IPS-18a (cell line): ENCODE data around the gene ACVR1C.
"Not testable (repeated sequence)": the region's sequence is repeated elsewhere in the genome, so short reads cannot be mapped to it uniquely, and the experiment has no call there.

Experiments used
- H3K27ac ChIP-seq: one replicate; pipeline ENCODE4 v1.5.1; 2013; ENCODE audit warnings: low read length
- H3K27me3 ChIP-seq: one replicate; pipeline ENCODE4 v1.6.1; 2013; ENCODE audit warnings: mild to moderate bottlenecking, low read length; ENCODE audit not compliant: control insufficient read depth, insufficient read depth
- H3K36me3 ChIP-seq: one replicate; pipeline ENCODE4 v1.6.1; 2013; ENCODE audit warnings: low read depth, low read length; ENCODE audit not compliant: control insufficient read depth
- H3K4me1 ChIP-seq: one replicate; pipeline ENCODE4 v1.6.1; 2013; ENCODE audit warnings: low read depth, low read length; ENCODE audit not compliant: control insufficient read depth
- H3K4me3 ChIP-seq: one replicate; pipeline ENCODE4 v1.5.1; 2013; ENCODE audit warnings: low read length
- H3K9ac ChIP-seq: one replicate; pipeline ENCODE4 v1.6.1; 2013; ENCODE audit warnings: mild to moderate bottlenecking, low read length, moderate library complexity
- H3K9me3 ChIP-seq: one replicate; pipeline ENCODE4 v1.6.1; 2013; ENCODE audit warnings: low read depth, low read length; ENCODE audit not compliant: control insufficient read depth

Gene ACVR1C

DNA sequence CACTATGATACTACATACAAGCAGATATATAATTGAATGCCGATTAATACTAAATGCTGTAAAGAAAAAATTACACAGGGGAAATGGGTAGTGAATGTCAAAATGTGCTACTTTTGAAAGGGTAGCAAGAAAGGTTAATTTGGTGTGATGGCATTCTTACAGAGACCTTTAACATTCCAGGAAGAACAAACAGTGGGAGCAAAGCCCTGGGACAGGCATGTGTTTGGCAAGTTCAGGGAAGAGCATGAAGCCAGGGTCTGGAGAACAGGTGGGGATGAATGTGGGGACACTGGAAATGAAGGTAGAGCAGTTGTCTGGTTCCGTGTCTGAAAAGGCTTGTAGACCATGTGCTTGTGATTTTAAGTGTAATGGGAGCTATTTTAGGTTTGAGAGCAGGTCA is 102.6 kb downstream of the ACVR1C start:
- Histone ChIP-seq H3K27me3 (no peaks in the 10 kb centered on the region), H3K36me3 (no peaks in the 10 kb centered on the region), H3K9me3 (no peaks in the 10 kb centered on the region), H3K4me3 (no peak overlapping the region), H3K27ac (no peak overlapping the region), H3K4me1 (no peaks in the 10 kb centered on the region), H3K9ac (no peak overlapping the region)

- no peaks in the 10 kb centered on the region for H3K36me3 ChIP-seq
- no peak overlapping the region for H3K4me3 ChIP-seq
- no peak overlapping the region for H3K9ac ChIP-seq
- H3K9me3 ChIP-seq: no peaks in the 10 kb centered on the region
- H3K27ac ChIP-seq: no peak overlapping the region
- no peaks in the 10 kb centered on the region for H3K27me3 ChIP-seq
- no peaks in the 10 kb centered on the region for H3K4me1 ChIP-seq
These were observed 105.1 kb downstream of the ACVR1C start for GRCh38 chr2:157523270-157524247.

DNA sequence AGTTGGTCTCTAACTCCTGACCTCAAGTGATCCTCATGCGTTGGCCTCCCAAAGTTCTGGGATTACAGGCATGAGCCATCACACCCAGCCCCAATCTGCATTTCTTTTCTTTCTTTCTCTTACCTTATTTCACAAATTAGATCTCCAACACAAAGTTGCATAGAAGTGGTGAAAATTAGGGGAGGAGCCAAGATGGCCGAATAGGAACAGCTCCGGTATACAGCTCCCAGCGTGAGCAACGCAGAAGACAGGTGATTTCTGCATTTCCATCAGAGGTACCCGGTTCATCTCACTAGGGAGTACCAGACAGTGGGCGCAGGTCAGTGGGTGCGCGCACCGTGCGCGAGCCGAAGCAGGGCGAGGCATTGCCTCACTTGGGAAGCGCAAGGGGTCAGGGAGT is 113.7 kb downstream of the ACVR1C start:
- H3K4me3 ChIP-seq, H3K36me3 ChIP-seq, H3K27ac ChIP-seq, H3K27me3 ChIP-seq, H3K9me3 ChIP-seq, H3K9ac ChIP-seq, H3K4me1 ChIP-seq: not testable (repeated sequence)

DNA sequence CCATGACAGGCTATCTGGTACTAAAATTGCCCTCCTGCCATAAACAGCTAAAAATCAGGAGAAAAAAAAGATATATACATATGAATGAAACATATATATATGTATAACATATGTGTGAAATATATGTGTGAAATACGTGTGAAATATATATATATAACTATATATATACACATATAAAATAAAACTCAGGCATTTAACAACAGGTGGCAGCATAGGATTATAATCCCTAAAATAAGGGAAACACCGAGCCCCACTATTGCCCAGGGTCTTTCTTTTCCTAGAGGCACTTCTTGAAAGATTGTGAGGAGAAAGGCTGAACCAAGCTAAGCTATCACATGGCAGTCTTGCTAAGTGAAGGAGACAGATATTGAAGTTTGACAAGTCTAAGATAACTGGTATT is 118.9 kb downstream of the ACVR1C start:
- H3K4me1 ChIP-seq: no peaks in the 10 kb centered on the region
- H3K27ac ChIP-seq: no peak overlapping the region
- no peaks in the 10 kb centered on the region for H3K9me3 ChIP-seq
- H3K9ac ChIP-seq: no peak overlapping the region
- no peaks in the 10 kb centered on the region for H3K27me3 ChIP-seq
- H3K36me3 ChIP-seq: no peaks in the 10 kb centered on the region
- no peak overlapping the region for H3K4me3 ChIP-seq

GRCh38 chr2:157508676-157509075 is 120.0 kb downstream of the ACVR1C start:
- no peaks in the 10 kb centered on the region for H3K9me3 ChIP-seq
- H3K36me3 ChIP-seq: no peaks in the 10 kb centered on the region
- H3K4me3 ChIP-seq: no peak overlapping the region
- H3K4me1 ChIP-seq: no peaks in the 10 kb centered on the region
- H3K27ac ChIP-seq: no peak overlapping the region
- no peak overlapping the region for H3K9ac ChIP-seq
- H3K27me3 ChIP-seq: no peaks in the 10 kb centered on the region

GRCh38 chr2:157506586-157506985 is 122.1 kb downstream of the ACVR1C start:
- Histone ChIP-seq H3K4me1 (no peaks in the 10 kb centered on the region), H3K27me3 (no peaks in the 10 kb centered on the region)

DNA sequence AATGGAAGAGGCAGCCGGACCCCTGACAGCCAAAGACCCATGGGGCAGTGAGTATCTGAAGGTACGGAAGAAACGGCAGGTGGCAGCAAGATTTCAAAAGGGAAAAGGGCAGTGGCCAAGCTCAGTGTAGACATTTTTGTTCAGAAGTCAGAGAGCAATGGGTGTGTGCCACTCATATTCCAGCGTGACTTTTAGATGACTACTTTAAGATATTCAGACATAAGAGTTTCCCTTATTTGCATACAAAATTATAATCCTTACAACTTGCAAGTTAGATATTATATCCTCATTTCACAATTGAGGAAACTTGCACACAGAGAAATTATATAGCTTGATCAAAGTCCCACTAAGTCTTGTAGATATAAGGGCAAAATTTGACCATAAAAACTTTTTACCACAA is 124.0 kb downstream of the ACVR1C start:
- no peaks in the 10 kb centered on the region for H3K9me3 ChIP-seq
- no peaks in the 10 kb centered on the region for H3K4me1 ChIP-seq
- no peak overlapping the region for H3K9ac ChIP-seq
- H3K27ac ChIP-seq: no peak overlapping the region
- no peak overlapping the region for H3K4me3 ChIP-seq
- no peaks in the 10 kb centered on the region for H3K36me3 ChIP-seq
- H3K27me3 ChIP-seq: no peaks in the 10 kb centered on the region

More at GRCh38 chr2:157506586-157506985, 122.1 kb downstream of the ACVR1C start:
- Histone ChIP-seq H3K9me3 (no peaks in the 10 kb centered on the region), H3K4me3 (no peak overlapping the region), H3K36me3 (no peaks in the 10 kb centered on the region), H3K27ac (no peak overlapping the region), H3K9ac (no peak overlapping the region)

GRCh38 chr2:157501026-157501425 is 127.6 kb downstream of the ACVR1C start:
- no peaks in the 10 kb centered on the region for H3K4me1 ChIP-seq
- H3K9ac ChIP-seq: no peak overlapping the region
- no peak overlapping the region for H3K4me3 ChIP-seq

DNA sequence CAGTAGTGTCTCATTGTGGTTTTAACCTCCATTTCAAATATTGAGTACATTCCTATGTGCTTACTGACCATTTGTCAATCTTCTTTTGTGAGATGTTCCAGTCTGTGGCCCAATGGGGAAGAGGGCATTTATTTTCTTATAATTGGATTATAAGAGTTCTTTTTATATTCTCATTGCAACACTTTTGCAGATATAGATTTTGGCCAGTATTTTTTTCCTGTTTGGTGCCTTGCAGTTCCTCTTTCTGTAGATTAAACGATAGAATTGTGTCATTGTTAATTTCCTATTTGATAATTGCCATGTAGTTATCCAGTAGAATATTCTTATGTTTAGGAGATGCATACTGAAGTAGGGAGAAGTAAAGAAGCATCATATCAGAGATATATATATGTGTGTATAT is 128.3 kb downstream of the ACVR1C start:
- no peaks in the 10 kb centered on the region for H3K9me3 ChIP-seq
- no peaks in the 10 kb centered on the region for H3K4me1 ChIP-seq
- H3K36me3 ChIP-seq: no peaks in the 10 kb centered on the region
- no peaks in the 10 kb centered on the region for H3K27me3 ChIP-seq
- no peak overlapping the region for H3K9ac ChIP-seq
- H3K4me3 ChIP-seq: no peak overlapping the region
- H3K27ac ChIP-seq: no peak overlapping the region

More at GRCh38 chr2:157501026-157501425, 127.6 kb downstream of the ACVR1C start:
- H3K27me3 ChIP-seq: no peaks in the 10 kb centered on the region
- H3K36me3 ChIP-seq: no peaks in the 10 kb centered on the region
- H3K27ac ChIP-seq: no peak overlapping the region
- H3K9me3 ChIP-seq: no peaks in the 10 kb centered on the region

GRCh38 chr2:157498483-157498882 is 130.2 kb downstream of the ACVR1C start:
- H3K9me3 ChIP-seq: no peaks in the 10 kb centered on the region
- no peaks in the 10 kb centered on the region for H3K4me1 ChIP-seq
- no peaks in the 10 kb centered on the region for H3K27me3 ChIP-seq
- H3K4me3 ChIP-seq: no peak overlapping the region
- H3K9ac ChIP-seq: no peak overlapping the region
- no peak overlapping the region for H3K27ac ChIP-seq
- no peaks in the 10 kb centered on the region for H3K36me3 ChIP-seq

GRCh38 chr2:157497638-157498314 is 130.9 kb downstream of the ACVR1C start:
- Histone ChIP-seq H3K27ac (no peak overlapping the region), H3K9me3 (no peaks in the 10 kb centered on the region), H3K27me3 (no peaks in the 10 kb centered on the region), H3K4me1 (no peaks in the 10 kb centered on the region), H3K9ac (no peak overlapping the region), H3K36me3 (no peaks in the 10 kb centered on the region), H3K4me3 (no peak overlapping the region)
